NCI-H446 (cell line): Measurements from ENCODE around the gene RHOU.
"Not testable (repeated sequence)": the region's sequence is repeated elsewhere in the genome, so short reads cannot be mapped to it uniquely, and the experiment has no call there.

Experiments used
- DNase-seq, 2 experiments: peaks; one replicate each; lab custom pipeline; 2025; lab: John Stamatoyannopoulos, UW

RHOU gene

GRCh38 chr1:228758447-228758846 lies 23.2 kb downstream of the RHOU start:
- DNase-seq: no peak

GRCh38 chr1:228760979-228761378 lies 25.7 kb downstream of the RHOU start:
- no peak for DNase-seq

DNA sequence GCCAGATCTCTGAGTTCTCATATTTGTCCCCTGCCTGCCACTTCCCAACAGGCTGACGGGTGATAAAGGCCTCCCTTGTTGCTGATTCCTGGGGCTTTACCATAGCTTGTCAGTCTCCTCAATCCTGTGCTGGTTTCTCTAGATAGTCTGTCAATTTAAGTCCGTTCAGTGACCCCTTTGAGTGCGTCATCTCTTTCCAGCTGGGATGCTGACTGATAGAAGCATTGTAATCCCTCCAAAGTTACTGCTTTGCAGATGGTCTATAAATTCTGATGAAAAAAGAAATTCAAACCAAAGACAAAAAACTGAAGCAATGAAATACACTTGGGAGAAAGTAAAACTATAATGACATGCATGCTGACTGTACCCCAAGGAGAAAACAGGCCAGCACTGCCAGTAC lies 28.3 kb downstream of the RHOU start:
- DNase-seq: no peak

DNA sequence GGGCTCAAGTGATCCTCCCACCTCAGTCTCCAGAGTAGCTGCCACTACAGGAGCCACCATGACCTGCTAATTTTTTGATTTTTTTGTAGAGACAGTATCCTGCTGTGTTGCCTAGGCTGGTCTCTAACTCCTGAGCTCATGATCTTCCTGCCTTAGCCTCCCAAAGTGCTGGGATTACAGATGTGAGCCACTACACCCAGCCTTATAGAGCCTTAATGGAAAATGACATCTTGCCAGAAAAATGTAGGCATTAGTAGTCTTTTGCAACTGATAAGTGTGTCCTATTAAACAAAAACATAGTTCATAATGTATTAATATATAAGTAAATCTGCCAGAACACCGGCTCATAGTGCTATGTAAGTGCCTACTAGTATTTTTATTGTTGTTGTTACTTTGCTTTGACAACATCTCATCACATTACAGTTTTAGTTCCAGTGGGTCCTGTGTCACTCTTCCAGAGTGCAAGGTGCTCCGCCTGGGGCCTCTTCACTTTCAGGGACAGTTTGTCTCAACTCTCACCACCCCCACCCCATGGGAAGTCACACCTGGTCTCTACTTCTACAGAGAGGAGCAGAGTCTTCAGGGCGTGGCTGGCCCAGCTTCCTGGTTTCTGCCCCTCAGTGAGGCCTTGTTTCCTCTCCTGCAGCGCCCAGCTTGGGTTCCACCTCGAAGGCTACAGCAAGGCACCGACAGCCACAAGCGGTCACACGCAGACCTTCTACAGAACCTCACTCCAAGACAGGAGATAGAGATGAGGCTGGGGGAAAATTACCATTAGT lies 30.1 kb downstream of the RHOU start:
- no peak for DNase-seq

- DNase-seq: no peak
Observed at GRCh38 chr1:228766788-228767187, 31.5 kb downstream of the RHOU start.

DNA sequence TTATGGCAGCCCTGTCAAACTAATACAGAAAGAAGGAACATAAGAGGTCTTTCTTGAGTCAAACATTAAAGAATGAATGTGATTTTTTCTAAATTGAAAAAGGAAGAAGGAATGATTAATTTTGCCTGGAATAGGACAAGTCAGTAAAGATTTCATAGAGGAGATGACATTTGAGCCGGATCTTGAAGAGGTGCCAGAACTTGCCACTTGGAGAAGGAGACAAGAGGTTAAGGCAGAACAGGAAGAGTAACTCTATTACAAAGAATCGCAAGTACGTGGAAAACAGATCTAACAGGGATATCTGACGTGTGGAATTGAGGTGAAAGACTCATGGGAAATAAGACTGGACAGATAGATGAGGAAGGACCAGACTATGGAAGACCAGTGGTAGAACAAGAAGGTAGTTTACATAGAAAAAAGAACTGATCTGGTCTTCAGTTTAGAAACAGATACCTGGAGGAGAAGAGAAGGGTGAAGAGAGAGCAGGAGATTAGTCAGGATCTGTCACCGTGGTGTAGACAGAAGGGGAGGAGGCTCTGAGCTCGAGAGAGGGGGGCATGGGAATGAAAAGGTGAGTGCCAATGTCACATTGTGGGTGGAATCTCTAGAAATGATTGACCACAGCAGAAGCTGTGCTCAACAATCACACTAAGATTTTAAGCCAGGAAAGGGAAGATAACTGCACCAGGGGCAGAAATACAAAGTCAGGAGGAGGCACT lies 32.5 kb downstream of the RHOU start:
- peak; percentile 46 to 57 for DNase-seq

DNA sequence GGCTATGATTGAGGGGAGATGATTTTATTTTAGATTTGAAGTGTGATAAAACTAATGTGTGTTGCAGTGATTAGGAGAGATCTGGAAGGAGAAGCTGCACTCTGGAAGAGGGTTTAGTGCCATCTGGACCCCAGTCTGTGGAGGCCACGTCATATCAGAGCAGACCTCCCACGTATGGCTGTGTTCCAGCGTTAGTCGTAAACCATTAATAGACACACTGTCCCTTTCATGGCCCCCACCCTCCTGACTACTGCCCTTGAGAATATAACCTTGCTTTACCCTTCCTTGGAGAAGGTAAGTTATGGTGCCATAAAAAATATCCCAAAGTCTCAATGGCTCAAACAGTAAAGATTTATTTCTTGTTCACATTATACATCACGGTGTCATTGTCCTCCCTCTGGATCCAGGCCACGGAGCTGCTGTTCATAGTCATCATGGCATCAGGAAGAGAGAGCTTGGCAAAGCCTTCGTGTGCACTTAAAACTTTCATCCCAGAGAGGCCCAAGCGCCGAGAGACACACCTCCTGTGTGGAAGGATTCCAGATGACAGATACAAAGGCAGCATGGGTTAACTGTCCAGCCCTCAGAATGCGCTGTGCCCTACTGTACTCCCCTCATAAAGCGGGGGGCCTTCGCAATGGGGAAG lies 33.2 kb downstream of the RHOU start:
- peak; percentile 77 to 87 for DNase-seq

GRCh38 chr1:228770779-228771223 lies 35.5 kb downstream of the RHOU start:
- DNase-seq: peak in 1 of 2 experiments; percentile 45

DNA sequence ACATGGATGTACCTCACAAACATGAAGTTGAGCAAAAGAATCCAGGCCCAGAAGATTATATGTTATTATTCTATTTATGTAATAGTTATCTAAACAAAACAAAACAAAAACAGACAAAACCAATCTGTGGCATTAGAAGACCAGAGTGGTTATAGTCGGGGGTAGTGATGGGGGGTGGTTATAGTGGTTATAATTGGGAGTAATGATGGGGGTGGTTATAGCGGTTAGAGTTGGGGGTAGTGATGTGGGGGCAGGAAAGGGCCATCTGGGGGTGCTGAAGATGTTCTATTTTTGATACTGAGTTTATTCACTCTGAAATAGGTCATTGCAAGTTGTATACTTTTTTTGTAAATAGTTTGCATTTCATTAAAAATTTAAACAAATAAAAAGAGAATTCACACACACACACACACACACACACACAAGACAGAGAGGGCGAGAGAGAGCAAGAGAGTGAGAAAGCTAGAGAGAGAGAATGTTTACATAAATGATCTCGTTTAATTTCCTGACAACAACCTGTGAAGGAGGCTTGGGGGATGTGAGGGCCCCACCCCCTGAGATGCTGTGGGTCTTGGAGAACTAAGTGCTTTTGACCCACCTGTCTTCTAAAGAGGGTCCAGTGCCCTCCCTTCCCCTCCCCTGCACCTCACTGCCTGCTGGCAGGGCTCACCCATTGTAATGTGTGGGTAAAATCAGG lies 37.4 kb downstream of the RHOU start:
- DNase-seq: no peak

GRCh38 chr1:228775946-228776345 lies 40.7 kb downstream of the RHOU start:
- DNase-seq: not testable (repeated sequence)

DNA sequence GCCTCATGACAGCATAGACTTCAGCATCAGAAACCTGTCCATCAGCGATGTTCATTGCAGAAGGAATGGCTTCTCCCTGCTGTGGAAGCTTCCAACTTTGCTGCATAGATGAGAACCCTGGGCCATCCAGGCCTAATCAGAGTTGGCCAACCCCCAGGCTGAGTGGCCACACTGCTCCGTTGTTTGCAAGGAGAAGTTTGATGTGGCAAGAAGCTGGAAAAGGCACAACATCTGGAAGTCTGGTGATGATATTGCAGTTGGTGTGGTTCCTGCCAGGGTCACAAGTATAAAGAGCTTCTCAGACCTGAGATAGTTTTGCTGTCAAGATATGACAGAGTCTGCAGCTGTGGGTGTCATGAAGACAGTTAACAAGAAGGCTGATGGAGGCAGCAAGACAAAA lies 41.2 kb downstream of the RHOU start:
- no peak for DNase-seq

DNA sequence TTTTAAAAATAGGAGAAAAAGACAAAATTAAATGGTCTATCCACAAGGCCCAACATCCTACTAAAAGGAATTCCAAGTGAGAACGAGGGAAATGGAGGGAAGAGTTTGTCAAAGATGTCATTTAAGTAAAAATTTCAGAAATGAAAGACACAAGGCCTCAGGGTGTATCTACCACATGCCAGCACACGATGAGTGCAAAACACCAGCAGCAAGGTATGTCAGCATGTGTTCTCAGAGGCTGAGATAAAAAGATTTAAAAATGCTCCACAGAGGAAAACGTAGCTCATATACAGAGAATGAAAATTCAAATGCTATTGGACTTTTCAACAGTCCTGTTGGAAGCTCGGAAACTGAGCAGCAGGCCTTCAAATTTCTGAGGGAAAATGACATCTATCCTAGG lies 42.0 kb downstream of the RHOU start:
- DNase-seq: no peak

DNA sequence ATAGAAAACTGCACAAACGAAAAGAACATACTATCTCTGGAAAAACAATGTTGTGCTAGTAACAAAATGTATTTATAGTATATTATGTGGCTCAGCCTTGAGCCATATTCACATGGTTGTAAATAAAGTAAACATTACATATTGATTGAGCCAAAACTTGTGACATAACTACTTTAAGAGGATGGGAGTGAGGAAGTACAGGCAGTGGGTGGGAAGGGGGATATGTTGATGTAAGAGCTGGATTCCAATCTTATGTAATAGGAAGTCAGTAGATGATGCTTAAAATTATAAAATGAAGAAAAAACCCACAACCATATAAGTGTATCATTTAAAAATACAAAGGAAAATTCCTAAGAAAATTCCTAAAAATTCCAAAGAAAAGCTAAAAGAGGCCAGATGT lies 42.7 kb downstream of the RHOU start:
- DNase-seq: no peak

GRCh38 chr1:228778466-228778865 lies 43.2 kb downstream of the RHOU start:
- no peak for DNase-seq

- no peak for DNase-seq
Observed at GRCh38 chr1:228778961-228779360, 43.7 kb downstream of the RHOU start.

DNA sequence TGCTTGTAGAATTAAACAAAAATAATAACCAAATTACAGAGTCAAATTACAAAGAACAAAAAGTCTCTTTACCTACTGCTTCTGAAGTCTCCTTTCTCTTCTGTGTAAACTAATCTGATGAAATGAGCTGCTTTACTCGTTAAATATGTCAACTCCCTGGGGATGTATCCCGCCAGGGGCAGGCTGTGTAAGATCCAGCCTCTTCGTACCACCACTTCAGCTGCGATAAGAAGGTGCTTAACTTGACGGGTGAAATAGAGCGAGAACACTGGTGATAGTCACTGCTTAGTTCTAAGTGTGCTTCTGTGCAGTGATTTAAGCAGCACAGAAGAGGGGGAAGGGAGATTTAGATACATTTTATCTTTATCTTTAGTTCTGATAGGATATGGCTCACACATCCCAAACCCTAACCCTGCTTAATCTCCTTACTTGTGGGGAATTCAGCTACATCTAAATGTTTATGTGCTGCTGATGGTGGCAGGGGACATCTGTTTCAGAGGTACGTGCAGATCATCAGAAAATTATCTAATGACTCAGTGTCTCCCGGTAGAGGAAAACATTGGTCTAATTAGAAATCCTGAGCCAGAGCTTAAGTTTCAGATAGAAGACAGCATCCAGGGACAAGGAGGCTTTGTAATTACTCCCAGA lies 46.0 kb downstream of the RHOU start:
- DNase-seq: no peak

- no peak for DNase-seq
Observed at GRCh38 chr1:228781809-228782661, 46.8 kb downstream of the RHOU start.

DNA sequence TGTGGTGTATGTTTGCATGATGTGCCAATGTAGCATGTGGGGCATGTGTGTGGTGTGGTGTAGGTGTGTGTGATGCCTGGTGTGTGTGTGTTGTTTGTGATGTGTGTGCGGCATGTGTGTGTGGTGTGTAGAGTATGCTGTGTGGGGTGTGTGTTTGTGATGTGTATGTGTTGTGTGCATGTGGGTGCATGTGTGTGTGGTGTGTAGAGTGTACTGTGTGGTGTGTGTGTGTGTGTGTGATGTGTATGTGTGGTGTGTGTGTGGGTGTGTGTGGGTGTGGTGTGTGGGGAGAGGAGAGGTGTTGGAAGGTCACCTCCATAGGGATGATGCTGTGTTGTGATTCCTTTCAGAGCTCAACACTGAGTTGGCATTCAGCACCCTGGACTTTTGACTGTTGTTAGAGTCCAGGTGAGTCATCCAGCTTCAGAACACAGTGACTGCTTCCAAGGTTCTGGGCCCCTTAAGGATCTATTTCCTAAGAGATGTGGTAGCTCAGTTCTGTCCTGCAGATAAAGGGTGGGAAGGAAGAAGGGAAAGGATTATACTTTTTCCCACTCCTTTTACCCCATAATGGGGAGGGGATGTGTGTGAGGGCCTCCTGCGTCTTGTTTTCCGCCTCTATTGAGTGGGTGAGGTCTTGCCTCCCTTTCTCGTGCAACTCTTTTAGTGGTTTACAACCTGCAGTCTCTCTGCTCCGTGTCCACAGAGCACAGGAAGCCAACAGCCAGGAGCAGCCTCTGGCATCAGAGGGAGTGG lies 47.6 kb downstream of the RHOU start:
- peak in 1 of 2 experiments; percentile 17 for DNase-seq

DNA sequence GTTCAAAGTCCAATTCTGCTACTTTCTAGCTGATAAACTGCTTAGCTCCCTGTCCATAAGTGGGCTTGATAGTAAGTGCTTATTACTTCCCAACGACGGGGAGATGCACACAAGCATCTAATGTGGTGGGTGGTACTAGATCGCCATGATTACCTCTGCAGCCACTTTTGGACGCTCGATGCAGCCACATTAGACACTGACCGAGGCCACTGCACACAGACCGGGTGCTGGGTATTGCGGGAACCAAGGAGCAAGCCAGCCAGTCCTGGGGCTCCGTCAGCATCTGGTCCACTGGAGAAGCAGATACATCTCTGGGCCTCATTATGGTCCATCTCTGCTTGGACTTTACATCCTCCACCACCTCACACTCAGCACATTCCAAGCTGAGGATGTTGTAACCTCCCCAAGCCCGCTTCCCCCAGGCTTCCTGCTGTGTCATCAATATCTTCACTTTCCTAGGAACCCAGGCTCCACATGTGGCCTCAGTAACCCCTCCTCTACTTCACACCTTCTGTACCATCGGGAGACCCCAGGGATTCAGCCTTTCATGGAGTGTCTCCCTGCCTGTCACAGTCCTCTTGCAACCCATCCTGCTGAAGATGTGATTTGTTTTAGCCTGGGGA lies 48.2 kb downstream of the RHOU start:
- no peak for DNase-seq

- no peak for DNase-seq
Observed at GRCh38 chr1:228784181-228784580, 48.9 kb downstream of the RHOU start.
